GM21381 (cell line): ENCODE results near the gene EPN3.

Experiments
- ATAC-seq: cut with Tn5 transposase; IDR thresholded peaks from one replicate; pipeline ENCODE4 v1.9.1; 2021; ENCODE audit warnings: mild to moderate bottlenecking, moderate library complexity; ENCODE audit not compliant: unreplicated experiment

EPN3 gene

DNA sequence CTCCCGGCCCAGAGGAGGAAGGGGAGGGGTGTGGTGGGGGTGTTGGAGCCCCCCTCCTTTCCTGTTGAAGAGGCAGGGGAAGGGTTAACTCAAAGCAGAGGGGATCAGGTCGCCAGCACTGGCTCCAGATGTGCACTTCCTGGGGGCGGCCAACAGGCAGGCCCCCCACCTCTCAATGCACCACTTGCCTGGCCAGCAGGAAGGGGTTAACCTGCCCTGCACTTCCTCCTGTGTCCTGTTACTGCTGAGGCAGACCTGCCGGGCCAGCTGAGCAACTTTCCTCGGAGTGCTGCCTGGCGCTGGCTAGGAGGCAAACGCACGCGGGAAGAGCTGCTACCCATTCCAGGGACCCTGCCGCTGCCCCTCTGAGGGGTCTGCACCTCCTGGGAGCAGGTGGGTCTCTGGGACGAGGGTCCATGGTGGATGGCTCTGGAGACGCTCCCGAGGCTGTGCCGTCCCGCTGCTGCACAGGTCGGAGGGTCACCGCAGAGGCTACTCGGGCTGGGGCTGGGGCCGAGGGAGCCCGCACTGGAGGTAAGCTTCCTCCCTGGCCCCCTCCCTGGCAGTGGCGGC, at the start of gene EPN3:
Gene EPN3 (plus strand): TSS at position 284 of the 573 bp plus-strand sequence. CDS start 3,822 bp downstream, outside the sequence.
- no peak for ATAC-seq

DNA sequence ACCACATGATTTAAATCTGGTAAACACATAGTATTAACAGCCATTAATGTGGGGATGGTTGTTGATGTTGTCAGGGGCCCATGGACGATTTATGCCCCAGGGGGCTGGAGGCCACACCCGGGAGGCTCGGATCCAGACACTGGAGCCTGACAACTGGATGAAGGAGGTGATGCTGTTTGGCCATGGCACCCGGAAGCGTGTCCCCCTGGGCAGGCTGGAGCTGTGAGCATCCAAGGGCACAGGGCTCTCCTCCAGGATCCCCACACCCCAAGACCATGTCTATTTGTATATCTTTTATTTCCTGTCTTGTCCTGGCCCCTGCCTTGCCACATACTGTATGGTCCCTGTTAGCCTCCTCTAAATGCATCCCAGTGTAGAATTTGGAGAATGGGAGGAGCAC, 49.3 kb upstream of the EPN3 start:
- no peak for ATAC-seq

DNA sequence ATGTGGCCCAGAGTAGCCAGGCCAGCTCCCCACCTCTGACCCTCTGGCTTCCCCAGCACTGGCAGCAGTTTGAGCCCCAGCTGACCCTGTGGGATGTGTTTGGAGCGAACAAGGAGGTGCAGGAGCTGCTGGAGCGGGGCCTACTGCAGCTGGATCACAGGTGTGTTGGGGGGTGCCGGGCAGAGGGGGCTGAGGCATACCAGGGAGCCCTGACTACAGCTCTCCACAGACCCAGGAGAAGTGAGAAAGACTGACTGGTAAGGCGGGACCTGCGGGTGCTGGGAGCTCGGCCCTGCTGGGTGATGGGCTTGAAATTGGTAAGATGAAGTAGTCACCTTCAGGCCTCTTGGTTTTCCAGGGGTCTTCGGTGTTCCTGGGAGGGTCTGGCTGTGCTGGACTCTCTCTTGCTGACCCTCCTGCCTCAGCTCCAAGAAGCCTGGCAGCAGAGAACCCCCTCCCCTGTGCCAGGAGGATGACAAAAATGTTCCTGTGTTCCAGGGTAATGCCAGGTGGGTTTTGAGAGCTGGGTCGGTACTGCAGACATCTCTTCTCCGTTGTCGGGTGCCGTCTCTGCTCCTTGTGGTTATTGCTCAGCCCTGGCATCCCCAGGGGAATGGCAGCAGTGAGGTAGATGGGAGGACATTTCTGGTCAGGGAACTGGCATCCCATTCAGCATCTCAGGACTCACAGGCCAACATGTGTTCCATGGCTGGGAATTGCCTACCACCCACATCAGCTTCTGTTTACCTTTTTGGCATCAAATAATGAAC, 48.0 kb upstream of the EPN3 start:
- no peak for ATAC-seq

DNA sequence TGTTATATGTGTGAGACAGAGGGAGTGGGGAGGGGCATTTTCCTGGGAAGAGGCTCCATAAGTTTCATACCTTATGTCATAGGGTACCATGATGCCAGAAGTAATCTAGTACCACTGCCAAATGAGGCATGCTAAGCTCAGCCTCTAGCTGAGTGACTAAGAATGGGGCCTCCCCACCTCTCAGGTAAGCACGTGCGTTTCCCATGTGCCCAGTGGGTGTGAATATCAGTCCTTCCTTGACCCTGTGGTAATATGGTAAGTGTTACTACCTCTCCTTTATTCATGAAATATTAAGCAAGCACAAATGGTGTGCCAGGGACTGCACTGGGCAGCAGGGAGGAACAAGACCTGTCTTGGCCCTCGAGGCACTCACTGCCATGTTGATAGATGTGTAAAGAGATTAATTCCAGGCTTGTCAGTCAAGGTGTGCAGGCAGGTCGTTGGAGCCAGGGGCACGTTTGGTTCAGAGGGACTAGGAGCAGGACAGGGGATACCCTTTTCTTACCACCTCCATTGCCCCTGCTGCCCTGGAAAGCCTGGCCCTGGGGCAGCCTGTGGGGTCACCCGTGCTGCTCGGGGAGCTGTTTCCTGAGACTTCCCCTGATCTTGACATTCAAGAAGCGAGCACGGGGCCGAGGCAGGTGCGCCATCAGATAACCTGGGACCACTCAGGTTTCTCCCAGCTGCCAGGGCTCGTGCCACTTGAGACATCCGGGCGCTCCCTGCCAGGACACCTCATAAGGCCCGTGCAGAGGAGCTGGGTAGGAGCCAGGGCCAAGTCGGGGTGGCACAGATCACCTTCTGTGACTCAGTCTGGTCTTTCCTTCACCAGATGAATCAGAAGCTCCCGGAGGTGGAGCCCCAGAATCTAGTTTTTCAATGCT, 45.1 kb upstream of the EPN3 start:
- ATAC-seq, result no peak

DNA sequence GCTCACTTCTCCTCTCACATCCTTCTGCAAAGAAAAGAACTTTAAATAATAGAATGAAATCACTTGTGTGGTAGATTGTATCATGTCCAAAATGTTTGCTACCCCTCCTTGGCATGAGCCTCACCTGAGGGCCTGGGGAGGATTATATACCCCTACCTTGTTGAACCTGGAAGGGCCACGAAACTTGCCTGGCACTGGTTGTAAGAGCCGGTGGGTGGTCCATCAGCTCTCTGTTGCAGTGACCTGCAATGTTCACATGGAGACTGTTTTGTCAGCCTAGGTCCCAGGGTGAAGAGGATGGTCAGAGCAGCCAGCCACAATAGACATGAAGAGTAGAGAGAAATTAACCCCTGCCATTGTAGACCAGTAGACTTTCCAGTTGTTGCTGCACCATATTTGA, 43.7 kb upstream of the EPN3 start:
- no peak for ATAC-seq

DNA sequence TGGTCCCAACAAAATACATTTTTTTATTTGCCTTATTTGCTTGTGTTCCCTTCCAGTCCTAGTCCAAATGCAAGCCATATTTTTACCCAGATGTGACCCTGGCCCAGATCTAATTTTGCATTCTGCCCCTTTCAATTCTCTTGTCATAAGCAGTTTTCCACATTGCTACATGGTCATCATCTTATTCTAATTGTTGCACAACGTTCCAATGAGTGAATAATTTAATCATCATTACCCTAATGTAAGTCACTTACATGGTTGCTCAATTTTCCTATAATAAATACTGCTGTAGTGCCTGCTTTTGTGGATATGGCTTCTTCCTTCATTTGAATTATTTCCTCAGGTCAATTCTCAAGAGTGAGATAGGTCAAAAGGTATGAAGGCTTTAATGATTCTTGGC, 41.0 kb upstream of the EPN3 start:
- no peak for ATAC-seq

DNA sequence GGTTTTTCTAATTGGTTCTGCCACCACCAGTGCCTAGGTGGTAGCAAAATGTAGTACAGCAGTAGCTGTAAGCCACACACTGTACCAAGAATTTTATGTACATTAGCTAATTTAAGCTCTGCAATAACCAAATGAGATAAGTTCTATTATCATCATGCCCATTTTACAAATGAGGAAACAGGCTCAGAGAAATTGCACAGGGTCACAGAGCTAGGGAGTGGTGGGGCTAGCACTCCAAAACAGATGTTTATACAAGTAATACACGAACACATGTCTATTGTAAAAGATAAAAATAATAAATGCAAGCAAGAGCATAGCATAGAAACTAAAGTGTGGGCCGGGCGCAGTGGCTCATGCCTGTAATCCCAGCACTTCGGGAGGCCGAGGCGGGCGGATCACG, 40.3 kb upstream of the EPN3 start:
- ATAC-seq, result no peak

DNA sequence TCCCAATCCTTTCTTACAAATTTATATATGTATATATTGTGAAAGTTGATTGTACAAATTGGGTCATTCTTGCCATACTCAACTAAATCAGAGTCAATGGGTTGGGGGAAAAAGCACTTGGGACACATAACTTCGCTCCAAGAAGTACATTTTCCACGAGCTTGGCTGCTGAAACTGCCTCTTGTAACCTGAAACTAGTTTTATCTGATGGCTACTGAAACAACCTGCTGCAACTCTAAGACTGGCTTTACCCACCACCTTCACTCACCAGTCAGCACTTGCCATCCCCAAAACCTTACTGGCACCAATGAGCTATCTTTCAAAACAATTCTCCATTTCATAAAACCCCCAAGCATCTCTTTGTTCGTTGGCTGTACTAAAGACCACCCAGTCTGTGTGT, 38.8 kb upstream of the EPN3 start:
- ATAC-seq, result no peak

DNA sequence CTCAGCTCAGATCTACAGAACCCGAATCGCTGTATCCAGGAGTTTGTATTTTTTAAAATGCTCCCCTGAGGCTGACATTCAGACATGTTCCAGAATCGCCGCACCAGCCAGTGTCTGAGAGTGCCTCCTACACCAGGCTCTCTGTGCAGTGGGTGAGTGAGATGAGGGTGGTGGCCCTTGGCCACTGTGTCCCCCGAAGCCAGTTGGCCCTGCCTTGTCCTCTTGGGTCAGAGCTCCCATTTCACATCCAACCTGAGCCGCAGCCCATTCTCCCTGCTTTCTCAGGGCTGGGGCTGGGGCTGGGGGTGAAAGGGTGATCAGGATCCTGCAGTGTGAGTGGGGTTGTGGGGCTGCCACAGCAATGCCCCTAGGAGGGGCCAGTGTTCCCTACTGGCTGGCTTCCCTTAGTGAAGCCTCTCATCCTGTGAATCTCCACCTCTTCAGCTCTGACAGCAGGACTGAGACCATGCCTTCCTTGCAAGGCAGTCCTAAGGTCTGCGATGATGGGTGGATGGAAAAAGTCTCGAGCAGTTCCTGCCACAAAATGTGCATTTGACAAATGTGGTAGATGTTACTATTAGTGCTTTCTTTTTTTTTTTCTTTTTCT, 37.2 kb upstream of the EPN3 start:
- ATAC-seq, result no peak

DNA sequence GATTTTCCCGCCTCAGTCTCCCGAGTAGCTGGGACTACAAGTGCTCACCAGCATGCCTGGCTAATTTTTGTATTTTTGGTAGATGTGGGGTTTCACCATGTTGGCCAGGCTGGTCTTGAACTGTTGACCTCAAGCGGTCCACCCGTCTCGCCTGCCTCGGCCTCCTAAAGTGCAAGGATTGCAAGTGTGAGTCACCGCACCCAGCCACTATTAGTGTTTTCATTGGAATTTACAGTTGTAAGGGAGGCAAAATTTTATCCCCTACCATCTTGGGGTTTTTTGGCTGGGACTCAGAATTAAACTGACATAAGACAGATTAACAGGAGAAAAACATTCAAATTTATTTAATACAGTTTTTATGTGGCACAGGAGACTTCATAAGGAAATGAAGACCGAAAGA, 36.6 kb upstream of the EPN3 start:
- no peak for ATAC-seq

DNA sequence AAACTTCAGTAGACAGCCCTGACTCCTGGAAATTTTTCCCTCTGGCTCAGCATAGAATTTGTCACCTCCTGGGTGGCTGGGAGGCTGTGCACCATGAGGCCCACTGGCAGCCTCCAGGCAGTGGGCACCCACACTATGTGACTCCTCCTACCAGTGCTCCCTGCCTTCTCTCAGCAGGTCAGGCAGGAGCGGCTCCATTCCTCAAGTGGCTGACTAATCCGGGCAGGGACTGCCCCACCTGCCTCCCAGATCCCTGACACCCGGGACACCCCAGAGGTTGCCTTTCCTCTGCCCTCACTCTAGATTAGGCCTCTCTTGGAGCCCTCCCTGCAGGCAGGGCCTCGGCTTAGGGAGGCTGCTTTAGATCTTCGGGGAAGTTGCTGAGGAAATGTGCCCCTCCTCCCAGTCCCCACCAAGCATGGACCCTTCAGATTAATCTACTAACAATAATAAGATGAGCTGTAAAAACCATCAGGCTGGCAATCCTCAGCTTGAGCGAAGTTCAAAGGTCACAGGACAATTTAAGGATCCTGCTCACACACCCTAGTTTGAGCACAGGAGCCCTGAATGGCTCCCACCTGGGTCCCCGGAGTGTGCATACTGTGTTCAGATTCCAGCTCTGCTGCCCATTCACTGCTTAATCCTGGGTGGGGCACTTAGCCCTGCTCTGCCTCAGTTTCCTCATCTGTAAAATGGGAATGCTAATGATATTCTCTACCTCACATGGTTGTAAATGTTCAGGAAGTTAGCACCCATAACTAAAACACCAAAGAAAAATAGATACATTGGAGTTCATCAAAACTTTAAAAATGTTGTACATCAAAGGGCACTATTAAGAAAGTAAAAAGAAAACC, 34.3 kb upstream of the EPN3 start:
- no peak for ATAC-seq

DNA sequence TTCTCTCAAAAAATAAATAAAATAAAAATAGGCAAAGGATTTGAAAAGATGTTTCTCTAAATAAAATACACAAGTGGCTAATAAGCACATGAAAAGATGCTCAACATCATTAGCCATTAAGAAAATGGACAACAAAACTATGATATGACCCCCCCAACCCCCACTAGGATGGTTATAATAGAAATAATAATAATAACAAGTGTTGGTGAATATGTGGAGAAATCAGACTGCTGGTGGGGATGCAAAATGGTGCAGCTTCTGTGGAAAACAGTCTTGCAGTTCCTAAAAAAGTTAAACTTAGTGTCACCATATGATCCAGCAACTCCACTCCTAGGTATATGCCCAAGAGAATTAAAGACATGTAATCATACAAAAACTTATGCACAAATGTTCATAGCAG, 33.3 kb upstream of the EPN3 start:
- ATAC-seq, result no peak

DNA sequence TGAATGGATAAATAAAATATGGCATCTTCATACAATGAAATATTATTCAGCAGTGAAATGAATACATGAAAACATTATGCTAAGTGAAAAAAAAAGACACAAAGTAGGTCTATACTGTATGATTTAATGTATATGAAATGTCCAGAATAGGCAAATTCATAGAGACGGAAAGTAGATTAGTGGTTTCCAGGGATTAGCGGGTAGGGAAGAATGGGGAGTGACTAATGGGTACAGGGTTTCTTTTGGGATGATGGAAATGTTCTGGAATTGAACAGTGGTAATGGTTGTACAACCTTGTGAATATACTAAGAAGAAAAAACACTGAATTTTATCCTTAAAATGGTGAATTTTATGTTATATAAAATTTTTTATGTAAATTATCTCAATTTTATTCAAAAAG, 32.8 kb upstream of the EPN3 start:
- no peak for ATAC-seq

DNA sequence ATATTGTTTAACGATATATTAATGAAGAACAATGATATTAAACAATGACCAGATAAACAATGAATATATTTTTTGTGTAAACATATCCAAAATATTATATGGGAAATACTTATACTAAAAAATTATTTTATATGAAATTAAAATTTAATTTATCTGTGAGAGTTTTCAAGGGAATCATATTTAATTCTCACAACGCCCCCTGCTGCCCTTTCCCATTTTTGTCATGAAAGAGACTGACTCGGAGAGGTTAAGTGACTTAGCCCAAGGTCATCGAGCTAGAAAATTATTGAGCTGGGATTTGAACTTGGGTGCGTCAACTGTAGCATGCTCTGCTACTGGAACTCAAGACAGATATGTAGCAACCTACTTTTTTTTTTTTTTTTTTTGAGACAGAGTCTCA, 31.5 kb upstream of the EPN3 start:
- ATAC-seq, result no peak

DNA sequence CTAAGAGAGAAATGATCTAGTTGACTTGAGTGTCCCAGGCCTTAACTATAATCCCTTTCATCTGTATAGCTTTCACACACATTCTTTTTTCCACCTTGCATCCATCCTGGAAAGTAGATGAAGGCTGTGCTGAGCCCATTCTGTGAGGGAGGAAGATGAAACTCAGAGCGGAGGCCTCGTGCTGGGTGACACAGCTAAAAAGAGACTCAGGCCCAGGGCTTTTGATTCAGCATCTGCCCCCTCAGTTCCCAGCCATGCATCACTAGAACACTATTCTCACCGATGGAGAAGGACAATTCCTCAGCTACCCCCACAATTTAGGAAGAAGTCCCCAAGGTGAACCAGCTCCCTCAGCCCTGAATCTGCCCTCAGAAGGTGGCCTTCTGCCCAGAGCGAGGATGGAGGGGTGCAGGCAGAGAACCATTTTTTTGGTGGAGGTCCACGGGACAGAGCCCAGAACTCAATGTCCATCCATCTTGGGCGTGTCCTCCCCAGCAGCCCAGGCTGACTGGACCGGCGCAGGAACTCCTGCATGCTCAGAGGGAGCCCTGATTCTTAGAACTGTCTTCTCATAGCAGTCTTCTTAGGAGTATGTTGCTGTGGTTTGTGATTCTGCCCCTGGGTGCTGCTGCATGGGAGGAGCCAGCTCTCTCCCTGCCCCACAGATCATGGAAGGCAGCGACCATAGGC, 30.1 kb upstream of the EPN3 start:
- ATAC-seq, result no peak

DNA sequence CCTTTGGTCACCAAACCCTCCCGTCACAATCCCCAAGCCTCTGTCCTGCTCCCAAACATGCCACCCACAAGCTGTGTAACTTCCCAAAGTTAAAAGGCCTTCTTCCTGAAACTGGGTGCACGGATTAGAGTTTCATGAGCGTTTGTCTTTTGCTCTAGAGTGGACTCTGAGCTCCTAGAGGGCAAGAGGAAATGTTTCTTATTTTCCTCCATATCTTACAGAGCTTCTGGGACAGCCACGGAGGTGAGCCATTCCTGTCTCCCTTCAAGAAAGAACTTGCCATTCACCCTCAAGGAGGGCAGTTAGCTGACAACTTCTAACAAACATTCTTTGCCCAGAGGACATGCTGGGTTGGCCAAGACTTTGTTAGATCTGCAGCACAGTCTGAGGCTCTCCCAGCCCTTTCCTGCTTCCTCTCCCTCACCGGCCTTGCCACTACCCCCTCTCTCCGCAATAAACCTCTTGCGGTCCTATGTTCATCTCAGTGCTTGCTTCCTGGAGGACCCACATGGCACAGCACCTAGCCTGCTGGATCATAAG, 26.9 kb upstream of the EPN3 start:
- no peak for ATAC-seq

DNA sequence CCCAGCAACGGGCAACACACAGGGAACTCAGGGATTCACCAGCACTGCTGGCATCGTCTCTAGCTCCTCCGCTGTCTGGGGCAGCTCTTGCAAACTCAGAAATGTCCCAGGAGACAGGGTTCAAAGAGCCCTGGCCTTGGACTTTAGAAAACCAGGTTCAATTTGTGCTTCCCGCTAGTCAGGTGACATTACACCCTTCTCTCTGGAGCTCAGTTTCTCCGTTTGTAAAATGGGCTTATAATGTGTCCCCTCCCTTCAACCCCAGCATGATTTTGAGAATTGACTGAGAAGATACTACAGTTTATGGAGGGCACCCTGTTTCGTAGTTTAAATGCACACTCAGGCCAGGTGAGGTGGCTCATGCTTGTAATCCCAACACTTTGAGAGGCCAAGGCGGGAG, 26.2 kb upstream of the EPN3 start:
- no peak for ATAC-seq

DNA sequence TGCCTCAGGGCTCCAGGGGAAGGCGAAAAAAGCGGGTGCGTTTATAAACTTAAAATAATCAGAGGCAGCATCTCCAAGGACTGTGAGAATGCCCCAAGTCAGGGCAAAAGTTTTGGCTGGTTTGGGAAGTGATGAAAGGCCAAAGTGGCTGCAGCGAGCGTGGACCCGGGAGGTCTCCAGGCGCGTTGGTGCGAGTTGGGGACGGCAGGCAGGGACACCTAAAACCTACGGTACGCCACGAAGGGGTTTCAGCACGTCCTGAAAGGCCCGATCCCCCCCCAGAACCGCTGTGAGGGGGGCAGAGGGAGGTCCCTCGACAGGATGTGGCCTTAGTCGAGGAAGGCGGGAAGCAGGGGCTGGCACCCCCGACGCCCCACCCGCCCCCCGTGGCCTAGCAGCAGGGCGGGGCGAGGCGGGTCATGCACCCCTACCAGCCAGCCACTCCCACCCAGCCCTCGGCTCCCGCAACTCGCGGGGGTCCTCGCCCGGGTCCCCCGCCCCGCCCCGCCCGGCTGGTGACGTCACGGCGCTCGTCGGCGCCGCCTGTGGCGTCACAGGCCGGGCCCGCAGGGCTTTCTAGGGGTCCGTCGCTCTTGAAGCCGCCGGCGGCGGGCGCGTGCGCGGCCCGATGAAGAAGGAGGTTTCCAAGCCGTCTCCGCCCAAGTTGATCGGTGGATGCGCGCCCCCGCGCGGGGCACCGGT, 24.5 kb upstream of the EPN3 start, which contains the start of gene MYCBPAP:
Gene MYCBPAP (plus strand): TSS at position 569 of the 702 bp plus-strand sequence. CDS start 236 bp downstream, outside the sequence.
- no peak for ATAC-seq
